ENCODE data around the gene CATSPERB. TPM values are rescaled to one million over a fixed set of nuclear protein-coding genes. Genes with fewer than 3 reads are reported as not detected.
"Not testable (repeated sequence)": the region's sequence is repeated elsewhere in the genome, so short reads cannot be mapped to it uniquely, and the experiment has no call there.

CATSPERB gene
- total RNA-seq, 1 donor: 0.81 TPM

- no peak for TF ChIP-seq CTCF (IDR thresholded peaks at IDR 0.05; ENCODE audit: insufficient read depth, low read length)
- no peak overlapping the region for H3K4me3 ChIP-seq (ENCODE audit: low read depth, low read length)
- no peak for DNase-seq (ENCODE audit: low read depth)
Observed at GRCh38 chr14:91613459-91614112, 118.3 kb downstream of the CATSPERB start.

GRCh38 chr14:91611528-91611927 lies 120.4 kb downstream of the CATSPERB start:
- H3K4me3 ChIP-seq (ENCODE audit: low read depth, low read length): no peak overlapping the region
- no peak for DNase-seq (ENCODE audit: low read depth)
- TF ChIP-seq CTCF (IDR thresholded peaks at IDR 0.05; ENCODE audit: insufficient read depth, low read length): no peak

GRCh38 chr14:91609161-91609560 lies 122.7 kb downstream of the CATSPERB start:
- DNase-seq (ENCODE audit: low read depth): no peak
- no peak overlapping the region for H3K4me3 ChIP-seq (ENCODE audit: low read depth, low read length)
- TF ChIP-seq CTCF (IDR thresholded peaks at IDR 0.05; ENCODE audit: insufficient read depth, low read length): no peak

GRCh38 chr14:91607322-91608047 lies 124.4 kb downstream of the CATSPERB start:
- DNase-seq (ENCODE audit: low read depth): no peak

GRCh38 chr14:91606851-91607250 lies 125.0 kb downstream of the CATSPERB start:
- DNase-seq (ENCODE audit: low read depth): no peak
- H3K4me3 ChIP-seq (ENCODE audit: low read depth, low read length): no peak overlapping the region
- no peak for TF ChIP-seq CTCF (IDR thresholded peaks at IDR 0.05; ENCODE audit: insufficient read depth, low read length)

More at GRCh38 chr14:91607322-91608047, 124.4 kb downstream of the CATSPERB start:
- H3K4me3 ChIP-seq (ENCODE audit: low read depth, low read length): no peak overlapping the region
- no peak for TF ChIP-seq CTCF (IDR thresholded peaks at IDR 0.05; ENCODE audit: insufficient read depth, low read length)

- H3K4me3 ChIP-seq (ENCODE audit: low read depth, low read length); DNase-seq (ENCODE audit: low read depth): not testable (repeated sequence)
Observed at GRCh38 chr14:91604611-91605010, 127.3 kb downstream of the CATSPERB start.

GRCh38 chr14:91599994-91600393 lies 131.9 kb downstream of the CATSPERB start:
- no peak overlapping the region for H3K4me3 ChIP-seq (ENCODE audit: low read depth, low read length)
- TF ChIP-seq CTCF (IDR thresholded peaks at IDR 0.05; ENCODE audit: insufficient read depth, low read length): no peak
- peak; percentile 16 for DNase-seq (ENCODE audit: low read depth)
